GM18867 (cell line): Measurements from ENCODE around the gene CFAP410.

ENCODE experiments used
- ATAC-seq: cut with Tn5 transposase; IDR thresholded peaks from one replicate; pipeline ENCODE4 v1.9.1; 2021; ENCODE audit warnings: mild to moderate bottlenecking, moderate library complexity; ENCODE audit not compliant: unreplicated experiment

The CFAP410 gene

GRCh38 chr21:44331650-44332307 lies 7.4 kb downstream of the CFAP410 start:
- ATAC-seq, result no peak

GRCh38 chr21:44331209-44331608 lies 8.0 kb downstream of the CFAP410 start:
- ATAC-seq, result no peak

GRCh38 chr21:44330698-44331097 lies 8.5 kb downstream of the CFAP410 start:
- ATAC-seq, result no peak

DNA sequence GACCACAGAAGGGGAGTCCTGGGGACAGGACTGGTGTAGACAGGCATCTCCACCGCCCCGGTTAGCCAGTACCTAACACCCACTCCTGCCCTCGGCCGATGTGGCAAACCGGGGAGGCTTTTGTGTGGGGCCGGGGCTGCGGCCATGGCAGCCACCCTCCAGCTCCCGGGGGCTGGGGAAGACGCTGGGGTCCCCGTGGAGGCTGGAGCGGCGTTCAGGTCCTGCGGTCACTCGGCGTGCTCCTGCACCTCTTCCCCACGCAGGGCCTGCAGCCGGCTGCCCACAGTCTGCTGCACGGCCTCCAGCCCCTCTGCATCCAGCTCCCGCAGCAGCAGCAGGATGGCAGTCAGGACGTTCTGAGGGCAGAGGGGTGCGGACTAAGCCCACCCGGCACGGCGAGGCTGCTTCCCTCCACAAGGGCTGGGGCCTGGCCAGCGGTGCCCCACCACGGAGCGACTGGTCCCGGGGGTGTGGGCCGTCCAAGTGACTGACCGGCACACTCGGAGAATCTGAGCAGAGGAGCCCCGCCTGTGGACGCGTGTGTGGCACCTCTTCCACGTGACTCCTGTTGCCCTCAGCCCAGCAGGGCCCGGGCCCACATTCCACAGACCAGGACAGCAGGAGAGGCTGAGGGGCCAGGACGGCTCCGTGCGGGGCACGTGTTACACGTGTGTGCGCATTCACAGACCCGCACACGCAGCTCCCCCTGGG lies 9.1 kb downstream of the CFAP410 start:
- ATAC-seq, result no peak

DNA sequence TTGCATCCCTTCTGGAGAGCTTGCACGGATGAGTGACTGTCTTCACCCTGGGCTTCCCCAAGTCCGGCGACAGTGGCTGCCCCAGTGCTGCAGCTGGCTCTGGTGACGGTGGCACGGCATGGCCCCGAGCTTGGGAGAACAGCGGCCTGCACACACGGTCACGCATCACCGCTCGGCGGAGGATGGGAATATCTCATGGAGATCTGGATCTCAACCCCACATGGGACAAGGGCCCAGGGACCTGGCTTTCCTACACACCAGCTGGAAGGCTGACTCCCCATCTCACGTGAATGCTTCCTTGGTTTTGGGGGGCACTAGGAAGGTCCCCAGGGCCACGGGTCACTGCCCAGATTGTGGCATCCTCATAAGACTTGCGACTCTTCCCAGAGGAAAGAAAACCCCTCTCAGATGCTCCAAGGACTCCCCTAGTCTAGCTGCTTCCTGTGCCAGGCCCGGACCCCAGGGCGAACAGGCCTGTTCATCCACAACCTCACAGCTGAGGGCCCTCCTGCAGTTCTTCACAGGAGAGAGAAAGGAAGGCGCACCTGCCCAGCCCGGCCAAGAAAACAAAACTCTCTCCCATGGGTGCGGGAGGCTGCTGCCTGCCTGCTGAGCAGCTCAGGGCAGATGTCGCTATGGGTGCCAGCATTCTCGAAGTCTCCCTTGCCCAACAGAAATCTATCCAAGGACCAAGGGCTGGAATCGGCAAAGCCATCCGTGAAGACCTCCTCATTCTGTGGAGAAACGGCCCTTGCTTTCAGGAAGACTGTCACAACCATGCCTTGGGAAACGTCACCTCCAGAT lies 9.9 kb downstream of the CFAP410 start:
- no peak for ATAC-seq

DNA sequence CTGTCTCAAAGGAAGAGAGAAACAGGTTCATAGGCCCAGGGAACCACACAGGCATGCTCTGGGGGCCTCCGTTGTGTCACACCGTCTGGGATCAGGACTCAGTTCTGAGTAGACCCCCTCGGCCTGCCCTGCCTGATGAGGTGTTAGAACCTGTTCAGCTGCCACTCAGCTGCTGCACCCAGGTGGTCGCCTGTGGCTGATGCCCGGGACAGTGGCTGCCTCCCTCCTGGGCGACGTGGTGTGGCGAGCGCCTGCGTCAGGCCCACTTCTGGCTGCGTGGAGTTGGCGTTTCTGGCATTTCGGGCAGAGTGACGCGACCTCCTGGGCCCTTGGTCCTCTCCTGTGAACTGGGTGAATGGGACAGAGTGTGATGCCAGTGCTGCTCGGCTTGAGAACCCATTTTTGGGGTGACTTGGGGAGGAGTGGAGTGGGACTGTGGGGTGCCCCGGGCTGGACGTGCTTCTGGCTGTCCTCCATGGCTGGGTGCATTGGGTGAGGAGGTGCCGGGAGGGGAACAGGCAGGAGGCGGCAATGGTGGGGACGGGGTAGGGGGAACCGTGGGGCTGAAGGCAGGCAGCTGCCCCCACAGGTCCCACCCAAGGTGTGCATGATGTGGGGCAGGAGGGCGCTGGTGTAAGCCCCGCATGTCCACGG lies 10.8 kb downstream of the CFAP410 start:
- ATAC-seq, result no peak

- no peak for ATAC-seq
These were observed 11.6 kb downstream of the CFAP410 start for GRCh38 chr21:44327603-44327974.

DNA sequence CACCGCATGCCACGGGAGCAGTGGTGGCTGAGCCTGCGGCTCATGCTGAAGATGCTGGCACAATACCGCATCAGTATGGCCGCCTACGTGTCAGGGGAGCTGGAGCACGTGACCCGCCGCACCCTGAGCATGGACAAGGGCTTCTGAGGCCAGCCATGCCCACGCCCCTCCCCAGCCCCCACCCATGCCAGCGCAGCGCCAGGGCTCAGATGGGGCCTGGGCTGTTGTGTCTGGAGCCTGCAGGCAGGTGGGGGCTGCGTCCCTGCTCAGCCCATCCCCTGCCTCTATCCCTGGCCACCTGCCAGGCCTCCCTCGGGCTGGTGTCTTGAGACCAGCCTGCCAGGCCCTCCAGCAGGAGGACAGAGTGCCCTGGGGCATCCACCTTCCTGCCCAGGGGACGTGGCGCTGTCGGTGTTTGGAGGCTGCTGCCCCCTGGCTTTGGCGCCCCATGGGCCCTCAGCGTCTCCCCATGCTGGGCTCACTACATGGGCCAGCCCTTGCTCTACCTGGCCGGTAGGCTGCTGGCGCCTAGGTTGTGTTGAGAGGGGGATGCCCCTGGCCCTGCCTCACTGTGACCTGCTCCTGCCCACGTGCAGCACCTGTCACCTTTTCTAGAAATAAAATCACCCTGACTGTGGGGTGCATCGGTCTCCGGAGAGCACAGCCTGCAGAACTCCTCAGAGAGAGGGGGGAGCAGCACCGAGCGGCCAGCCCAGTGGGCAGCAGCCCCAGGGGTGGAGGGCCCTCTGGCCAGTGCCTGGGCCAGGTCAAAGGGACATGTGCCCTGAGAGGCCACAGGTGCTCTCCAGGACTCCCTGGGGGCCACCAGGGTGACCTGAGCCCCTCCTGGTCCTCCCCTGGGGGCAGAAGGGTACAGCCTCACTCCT lies 12.2 kb downstream of the CFAP410 start:
- no peak for ATAC-seq

DNA sequence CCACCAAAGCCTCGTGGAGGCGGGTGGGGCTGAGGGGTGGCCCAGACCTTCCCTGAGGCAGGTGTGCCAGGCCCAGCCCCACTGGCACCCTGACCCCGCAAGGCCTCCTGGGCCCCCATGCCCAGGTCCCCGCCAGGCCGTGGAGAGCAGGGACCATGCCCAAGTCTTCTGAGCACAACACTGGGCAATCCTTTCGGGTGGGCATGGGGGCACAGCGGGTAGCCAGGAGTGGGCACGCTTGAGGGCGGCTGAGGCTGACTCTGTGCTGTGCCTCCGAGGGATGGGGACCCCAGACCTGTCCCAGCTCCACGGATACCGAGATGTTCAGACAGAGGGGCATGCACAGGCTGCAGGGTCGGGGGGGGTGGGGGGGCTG lies 12.9 kb downstream of the CFAP410 start:
- no peak for ATAC-seq

DNA sequence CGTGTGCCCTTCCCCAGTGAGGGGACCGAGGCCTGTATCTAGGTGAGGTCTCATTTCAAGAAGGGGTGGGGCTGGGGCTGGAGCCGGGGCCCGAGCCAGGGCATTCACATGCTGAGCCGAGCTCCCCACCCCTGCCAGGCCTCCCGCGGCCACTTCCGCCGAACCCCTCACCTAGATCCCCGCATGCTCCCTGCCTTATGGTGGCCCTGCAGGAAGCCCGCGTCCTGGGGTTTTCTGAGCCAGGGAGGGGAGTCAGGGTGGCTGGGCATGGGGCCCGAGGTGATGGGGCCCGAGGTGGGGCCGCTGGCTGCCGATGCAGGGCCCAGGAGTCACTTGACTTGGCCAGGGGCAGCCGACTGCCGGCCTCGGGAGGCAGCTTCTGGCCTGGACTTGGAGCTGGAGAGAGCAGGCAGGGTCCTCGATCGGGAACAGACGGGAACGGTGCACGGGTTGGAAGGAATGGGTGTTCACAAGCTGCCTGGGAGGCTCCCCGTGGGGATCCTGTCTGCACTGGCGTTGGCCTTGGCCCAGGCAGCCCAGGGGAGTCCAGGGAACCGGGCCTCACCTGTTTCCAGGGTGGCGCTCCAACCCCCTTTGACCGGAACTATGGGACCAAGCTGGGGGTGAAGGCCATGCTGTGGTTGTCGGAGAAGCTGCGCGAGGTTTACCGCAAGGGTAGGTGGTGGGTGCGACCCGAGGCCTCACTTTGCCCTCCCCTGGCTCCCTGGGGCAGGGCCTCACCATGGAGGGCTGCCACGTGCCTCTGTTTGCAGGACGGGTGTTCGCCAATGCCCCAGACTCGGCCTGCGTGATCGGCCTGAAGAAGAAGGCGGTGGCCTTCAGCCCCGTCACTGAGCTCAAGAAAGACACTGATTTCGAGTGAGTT lies 13.6 kb downstream of the CFAP410 start:
- ATAC-seq, result no peak

- ATAC-seq, result no peak
These were observed 14.4 kb downstream of the CFAP410 start for GRCh38 chr21:44324854-44325107.

DNA sequence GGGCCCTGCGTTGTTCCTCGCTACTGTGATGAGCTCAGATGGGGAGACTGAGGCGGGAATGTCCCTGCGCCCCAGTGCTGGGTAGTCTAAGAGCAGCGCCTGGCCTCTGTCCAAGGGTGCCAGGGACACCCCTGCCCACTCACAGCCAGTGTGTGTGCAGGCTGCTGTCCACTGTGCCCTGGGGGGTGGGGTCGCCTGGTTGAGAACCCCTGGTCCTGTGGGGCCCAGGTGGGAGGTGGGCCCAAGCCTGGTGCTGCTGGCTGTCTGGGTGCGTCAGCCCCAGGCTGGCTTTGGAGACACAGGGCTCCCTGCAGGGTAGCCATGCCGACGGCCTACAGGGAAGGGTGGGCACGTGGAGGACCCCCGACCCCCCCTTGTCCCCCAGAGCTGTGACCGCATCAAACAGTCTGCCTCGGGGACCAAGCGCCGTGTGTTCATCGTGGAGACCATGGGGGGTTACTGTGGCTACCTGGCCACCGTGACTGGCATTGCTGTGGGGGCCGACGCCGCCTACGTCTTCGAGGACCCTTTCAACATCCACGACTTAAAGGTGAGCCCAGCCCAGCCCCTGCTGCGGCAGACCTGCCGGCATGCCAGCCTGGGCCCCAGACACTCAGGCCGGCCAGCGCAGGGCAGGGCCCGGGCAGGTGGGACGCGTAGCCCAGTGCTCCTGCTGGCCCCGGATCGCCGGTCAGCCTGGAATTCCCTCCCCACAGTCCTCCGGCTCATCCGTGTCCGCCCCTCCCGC lies 14.9 kb downstream of the CFAP410 start:
- no peak for ATAC-seq

- no peak for ATAC-seq
These were observed 15.6 kb downstream of the CFAP410 start for GRCh38 chr21:44323591-44323990.

- no peak for ATAC-seq
These were observed 16.4 kb downstream of the CFAP410 start for GRCh38 chr21:44322621-44323325.

DNA sequence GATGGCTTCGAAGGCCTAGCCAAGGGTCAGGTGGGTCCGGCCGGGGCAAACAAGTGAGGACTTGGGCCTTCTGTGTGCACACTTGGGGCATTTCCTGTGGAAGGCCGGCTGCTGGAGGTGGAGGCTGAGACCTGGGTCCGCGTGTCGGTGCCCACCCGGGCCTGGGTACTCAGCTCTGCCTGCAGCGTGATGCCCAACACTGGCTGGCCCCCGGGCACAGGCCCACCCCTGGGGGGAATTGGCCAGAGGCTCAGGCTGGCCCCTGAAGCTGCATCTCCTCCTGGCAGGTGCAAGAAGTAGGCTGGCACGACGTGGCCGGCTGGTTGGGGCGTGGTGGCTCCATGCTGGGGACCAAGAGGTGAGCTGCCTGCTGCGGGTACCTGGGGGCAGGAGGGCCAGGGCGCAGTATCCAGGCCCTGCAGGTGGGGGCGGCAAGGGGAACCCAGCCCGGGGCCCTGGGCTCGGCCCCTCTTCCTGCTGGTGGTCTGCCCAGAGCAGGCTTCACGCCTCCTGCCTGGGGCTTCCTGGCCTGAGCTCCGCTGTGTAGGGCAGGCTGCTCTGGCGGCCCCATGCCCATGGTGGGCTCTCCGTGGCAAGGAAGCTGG lies 17.2 kb downstream of the CFAP410 start:
- ATAC-seq, result no peak

GRCh38 chr21:44320847-44321246 lies 18.3 kb downstream of the CFAP410 start:
- ATAC-seq, result no peak

DNA sequence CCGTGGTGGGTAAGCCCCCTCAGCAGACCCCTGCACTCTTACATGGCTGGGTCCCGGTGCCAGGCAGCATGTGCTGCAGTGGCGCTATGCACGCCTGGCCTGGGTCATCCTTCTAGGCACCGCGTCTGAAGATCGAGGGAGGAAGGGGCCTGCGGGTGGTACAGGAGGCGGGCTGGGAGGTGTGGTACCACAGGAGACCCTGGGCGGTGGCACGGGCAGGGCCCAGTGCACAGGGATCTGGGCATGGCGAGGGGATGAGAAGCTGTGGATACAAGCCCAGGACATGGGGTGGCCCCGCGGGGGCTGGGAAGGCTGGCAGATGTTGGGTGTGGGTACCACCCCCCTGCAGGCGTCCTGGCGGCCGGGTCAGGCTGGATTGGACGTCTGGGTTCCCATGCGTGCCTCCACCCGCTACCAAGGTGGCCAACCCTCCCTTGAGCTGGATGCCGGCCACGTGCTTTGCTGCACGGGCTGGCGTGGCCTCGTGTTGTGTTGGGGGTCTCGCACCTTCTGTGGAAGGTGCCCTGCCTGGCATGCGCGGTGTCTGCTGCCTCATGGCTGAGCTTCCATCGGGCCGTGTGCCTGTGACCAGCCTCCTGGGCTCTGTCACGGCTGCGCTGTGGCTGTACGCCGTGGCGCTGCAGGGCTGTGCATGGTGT lies 19.7 kb downstream of the CFAP410 start:
- ATAC-seq, result no peak
